Activated T-cell treated with anti-CD3 and anti-CD28 coated beads, Interleukin-2, amount 50 U/mL, for 72 hours (primary cell): ENCODE data around the gene RP2. TPM values are rescaled to one million over a fixed set of nuclear protein-coding genes. Genes with fewer than 3 reads are reported as not detected.
A peak's percentile ranks its signal among the peaks of the same experiment; 100 is the strongest.

Experiments
- ATAC-seq, 2 donors: fragments of 150-1000 bp; cut with Tn5 transposase; replicated peaks in 1 of 2; 2 replicates each; pipeline ENCODE4 v1.10.0; 2021; ENCODE audit warnings: moderate library complexity in 2 of 2, mild to moderate bottlenecking in 1 of 2
- DNase-seq, 2 donors: peaks; one replicate each; pipeline ENCODE4 v3.0.0; 2021 to 2022; ENCODE audit warnings: mixed read lengths in 1 of 2
- H3K27ac Mint-ChIP-seq: one replicate; pipeline ENCODE4 v1.8.0; 2022; ENCODE audit warnings: mild to moderate bottlenecking, moderate library complexity, mixed read lengths
- H3K27me3 Mint-ChIP-seq: one replicate; pipeline ENCODE4 v1.8.0; 2022; ENCODE audit warnings: low read depth, mixed read lengths
- H3K36me3 Mint-ChIP-seq, 2 donors: one replicate each; pipeline ENCODE4 v1.8.0; 2022; ENCODE audit warnings: mixed read lengths in 2 of 2, mild to moderate bottlenecking in 1 of 2; ENCODE audit not compliant: insufficient read depth in 2 of 2
- H3K4me1 Mint-ChIP-seq: one replicate; pipeline ENCODE4 v1.8.0; 2022; ENCODE audit warnings: low read depth, mixed read lengths
- H3K4me3 Mint-ChIP-seq, 2 donors: one replicate each; pipeline ENCODE4 v1.8.0; 2022; ENCODE audit warnings: mild to moderate bottlenecking in 2 of 2, mixed read lengths in 2 of 2, moderate library complexity in 2 of 2
- H3K9me3 Mint-ChIP-seq, 2 donors: one replicate each; pipeline ENCODE4 v1.8.0; 2022; ENCODE audit warnings: mixed read lengths in 2 of 2
- total RNA-seq, 2 donors: library from RNA; stranded (reverse); gene quantifications; one replicate each; pipeline ENCODE4 v1.2.3, GENCODE V29; 2022

The RP2 gene
- 1 to 10 TPM; 4.9 to 5.4 TPM for total RNA-seq

DNA sequence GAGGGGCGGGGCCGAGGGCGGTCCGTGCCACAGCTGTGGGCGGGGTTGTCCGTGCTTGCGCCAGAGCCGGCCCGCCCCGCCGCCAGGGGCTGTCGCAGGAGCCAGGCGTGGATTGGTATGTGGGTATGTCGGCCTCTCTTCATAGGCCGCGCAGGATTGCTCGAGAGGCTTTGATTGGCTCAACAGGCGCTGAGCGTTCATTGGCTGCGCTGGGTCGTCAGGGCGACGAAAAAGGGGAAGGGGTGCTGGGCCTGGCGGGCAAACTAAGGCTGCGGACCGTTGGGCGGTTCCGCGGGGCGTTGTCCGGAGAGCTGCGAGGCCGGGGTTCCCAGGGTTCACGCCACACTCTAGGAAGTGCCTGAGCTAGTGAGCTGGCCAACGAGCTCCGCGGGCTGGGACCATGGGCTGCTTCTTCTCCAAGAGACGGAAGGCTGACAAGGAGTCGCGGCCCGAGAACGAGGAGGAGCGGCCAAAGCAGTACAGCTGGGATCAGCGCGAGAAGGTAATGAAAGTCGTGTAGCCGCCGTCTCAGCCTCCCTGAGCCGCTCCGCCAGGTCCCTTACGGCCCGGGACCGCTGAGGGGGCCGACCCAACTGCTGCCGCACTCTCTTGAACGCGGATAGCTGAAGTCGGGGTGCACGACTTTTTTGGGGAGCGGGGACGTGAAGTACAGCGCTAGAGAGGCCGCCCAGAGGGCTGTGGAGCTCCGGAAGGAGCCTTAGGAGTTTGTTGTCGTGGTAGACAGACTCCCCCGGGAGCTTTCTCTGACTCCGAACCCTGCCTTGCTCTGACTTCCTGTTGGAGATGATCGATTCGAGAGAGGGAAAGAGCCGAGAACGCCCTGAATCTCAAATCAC lies at the start of gene RP2:
Gene RP2 (plus strand): TSS at position 343 of the 857 bp plus-strand sequence. CDS start 58 bp downstream, at position 401.
- peak within 1 kb of the TSS; percentile 92 for H3K27ac Mint-ChIP-seq
- no peaks in the 10 kb centered on the region for H3K27me3 Mint-ChIP-seq
- H3K9me3 Mint-ChIP-seq, result no peaks in the 10 kb centered on the region
- H3K36me3 Mint-ChIP-seq, result peaks cover 2 to 3% of the 10 kb centered on the region in 2 donors
- DNase-seq (peak; percentile 87 to 89), ATAC-seq (peak; percentile 94 to 97)
- H3K4me1 Mint-ChIP-seq, result peaks cover 5% of the 10 kb centered on the region
- H3K4me3 Mint-ChIP-seq, result peak within 1 kb of the TSS; percentile 94 to 98

DNA sequence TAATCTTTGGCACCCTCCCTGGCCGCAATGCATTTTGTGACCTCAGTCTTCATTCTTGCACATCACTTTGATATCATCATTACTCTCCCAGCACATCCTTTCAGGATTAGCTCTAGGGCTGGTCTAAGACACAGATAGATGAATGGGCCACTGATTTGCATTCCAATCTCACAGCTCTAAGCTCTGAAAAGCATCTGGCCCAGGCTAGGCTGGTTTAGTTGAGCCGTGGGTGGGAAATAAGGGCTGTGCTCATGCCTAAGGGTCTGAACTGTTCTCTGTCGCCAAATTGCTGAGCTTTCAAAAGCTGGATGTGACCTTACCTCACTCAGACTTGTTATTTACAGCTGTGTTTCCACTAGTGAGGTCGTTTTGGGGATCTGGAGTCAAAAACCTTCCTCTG lies 47.9 kb upstream of the RP2 start:
- Mint-ChIP-seq H3K4me1 (peaks cover 22% of the 10 kb centered on the region), H3K9me3 (no peaks in the 10 kb centered on the region), H3K36me3 (no peaks in the 10 kb centered on the region), H3K27me3 (peaks cover 6% of the 10 kb centered on the region), H3K27ac (no peak overlapping the region), H3K4me3 (no peak overlapping the region)
- no peak for ATAC-seq
- no peak for DNase-seq

DNA sequence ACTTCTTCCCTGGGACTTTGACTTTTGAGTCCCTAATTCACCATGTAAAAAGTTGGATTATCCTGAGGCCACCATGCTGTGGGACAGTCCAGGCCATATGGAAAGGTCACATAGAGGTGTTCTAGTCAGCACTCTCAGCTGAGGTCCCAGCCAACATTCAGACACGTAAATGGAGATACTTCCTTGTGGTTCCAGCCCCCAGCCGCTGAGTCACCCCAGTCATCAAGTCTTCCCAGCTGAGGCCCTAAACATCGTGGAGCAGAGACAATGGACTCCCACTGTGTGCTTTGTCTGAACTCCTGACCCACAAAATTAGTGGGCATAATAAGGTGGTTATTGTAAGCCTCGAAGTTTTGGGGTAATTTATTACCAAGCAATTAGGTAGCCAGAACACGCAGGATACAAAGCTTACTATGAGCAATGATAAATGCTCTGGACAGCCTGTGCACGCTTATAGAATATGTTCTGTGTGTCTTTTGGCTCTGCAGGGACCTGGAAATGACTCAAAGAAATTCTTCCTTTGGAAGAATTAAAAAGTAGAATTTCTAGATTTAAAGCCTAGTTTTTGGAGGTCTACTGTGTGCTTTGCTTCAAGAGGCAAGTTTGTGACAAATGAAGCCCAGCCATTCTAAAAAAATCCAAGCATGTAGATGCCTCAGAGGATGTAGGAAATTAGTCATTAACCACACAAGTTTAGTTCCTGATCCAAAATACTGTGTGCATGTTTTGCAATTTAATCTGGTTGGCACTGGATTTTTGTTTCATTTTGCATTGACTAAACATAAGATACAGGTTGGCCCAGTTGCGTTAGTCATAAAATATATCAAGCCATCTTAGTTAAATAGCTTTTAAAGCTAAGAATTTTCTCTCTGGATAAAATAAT lies 44.7 kb upstream of the RP2 start:
- H3K36me3 Mint-ChIP-seq, result no peaks in the 10 kb centered on the region
- H3K4me3 Mint-ChIP-seq, result peak overlapping the region; percentile 27 to 60
- H3K27ac Mint-ChIP-seq, result no peak overlapping the region
- no peaks in the 10 kb centered on the region for H3K9me3 Mint-ChIP-seq
- DNase-seq (peak; percentile 4 to 5), ATAC-seq (peak; percentile 78 to 83)
- peaks cover 22% of the 10 kb centered on the region for H3K4me1 Mint-ChIP-seq
- H3K27me3 Mint-ChIP-seq, result no peaks in the 10 kb centered on the region

DNA sequence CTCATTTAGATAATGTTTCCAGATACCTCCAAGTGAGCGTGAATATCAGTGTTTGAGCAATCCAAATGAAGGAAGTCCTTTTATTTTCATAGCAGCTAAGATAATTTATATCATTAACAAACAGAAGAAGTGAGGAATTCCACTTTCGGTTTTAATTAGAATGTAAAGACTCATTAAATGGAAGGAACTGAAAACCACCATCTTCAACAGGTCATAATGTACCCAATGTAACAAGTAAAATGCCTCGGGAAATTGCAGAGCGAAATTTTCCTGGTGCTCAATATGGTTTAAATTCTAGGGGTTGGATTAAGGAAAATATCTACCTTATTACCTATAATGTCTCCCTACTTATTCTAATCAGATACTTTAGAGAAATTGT lies 44.0 kb upstream of the RP2 start:
- Mint-ChIP-seq H3K4me1 (peaks cover 22% of the 10 kb centered on the region), H3K27me3 (no peaks in the 10 kb centered on the region), H3K27ac (no peak overlapping the region), H3K9me3 (no peaks in the 10 kb centered on the region), H3K36me3 (no peaks in the 10 kb centered on the region), H3K4me3 (peak overlapping the region in 1 of 2 donors; percentile 60)
- DNase-seq, result no peak
- no peak for ATAC-seq

DNA sequence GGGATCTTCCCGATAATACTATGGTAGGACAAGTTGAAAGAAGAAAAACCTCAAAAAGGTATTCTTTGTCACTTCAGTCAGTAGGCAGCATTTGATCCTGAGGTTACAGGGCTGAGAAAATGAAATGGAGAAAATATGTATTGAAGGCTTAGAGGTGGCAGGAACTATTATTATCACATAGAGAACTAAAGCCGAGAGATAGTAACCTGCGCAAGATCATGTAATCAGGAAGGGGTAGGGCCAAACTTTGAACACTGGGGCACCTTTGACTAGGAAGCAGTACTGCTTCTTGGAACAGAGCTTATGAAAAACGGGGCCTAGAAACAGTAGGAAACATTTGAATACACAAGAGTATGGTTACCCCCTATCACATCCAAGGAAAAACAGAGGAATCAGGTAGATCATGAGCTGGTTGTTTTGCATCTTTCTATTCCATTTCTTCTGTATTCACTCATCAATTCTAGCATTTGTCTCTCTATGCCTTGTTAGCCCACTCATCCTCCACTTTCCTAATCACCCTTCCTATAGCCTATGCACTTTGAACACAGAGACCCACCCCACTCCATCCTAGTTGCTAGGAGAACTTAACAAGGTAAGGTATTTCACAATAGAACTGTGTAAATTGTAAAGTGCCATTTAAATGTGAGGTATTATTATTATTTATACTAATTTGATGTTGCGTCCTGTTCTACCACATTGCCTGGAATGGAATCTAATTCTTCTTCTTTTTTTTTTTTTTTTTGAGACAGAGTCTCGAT lies 43.3 kb upstream of the RP2 start:
- H3K27ac Mint-ChIP-seq, result peak overlapping the region; percentile 50
- no peaks in the 10 kb centered on the region for H3K36me3 Mint-ChIP-seq
- H3K27me3 Mint-ChIP-seq, result no peaks in the 10 kb centered on the region
- peak overlapping the region in 1 of 2 donors; percentile 32 for H3K4me3 Mint-ChIP-seq
- H3K4me1 Mint-ChIP-seq, result peaks cover 22% of the 10 kb centered on the region
- no peak for DNase-seq
- no peak for ATAC-seq
- H3K9me3 Mint-ChIP-seq, result no peaks in the 10 kb centered on the region

DNA sequence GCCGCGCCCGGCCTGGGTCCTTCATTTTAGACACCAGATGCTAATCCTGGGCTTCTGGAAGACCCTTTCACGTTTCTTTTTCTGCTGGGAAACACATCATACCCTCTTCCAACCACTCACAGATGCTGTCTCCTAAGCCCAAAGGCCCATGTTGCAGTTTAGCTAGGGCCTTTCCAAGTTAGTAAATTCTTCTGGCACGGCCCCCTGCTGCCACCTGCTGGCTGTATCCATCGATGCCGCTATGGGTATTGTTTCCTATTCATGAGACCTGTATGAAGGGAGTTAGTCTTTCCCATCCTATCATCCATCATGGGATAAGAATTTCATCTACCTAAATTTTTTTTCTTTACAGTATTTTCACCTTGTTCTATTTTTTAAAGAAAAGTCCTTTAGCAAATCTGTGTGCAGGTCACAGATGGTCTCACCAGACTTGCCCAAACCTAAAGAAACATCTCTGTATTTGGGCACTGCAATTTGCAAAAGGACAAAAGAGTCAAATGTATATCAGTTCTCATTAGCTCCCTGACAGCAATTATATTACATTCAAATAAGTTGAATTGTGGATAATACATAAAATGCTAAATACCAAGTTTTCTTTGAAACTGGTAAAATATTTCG lies 40.2 kb upstream of the RP2 start:
- Mint-ChIP-seq H3K9me3 (no peaks in the 10 kb centered on the region), H3K27ac (no peak overlapping the region), H3K27me3 (peaks cover 6% of the 10 kb centered on the region), H3K36me3 (no peaks in the 10 kb centered on the region), H3K4me1 (peaks cover 22% of the 10 kb centered on the region), H3K4me3 (no peak overlapping the region)
- peak; percentile 70 to 75 for DNase-seq
- ATAC-seq, result peak; percentile 61

DNA sequence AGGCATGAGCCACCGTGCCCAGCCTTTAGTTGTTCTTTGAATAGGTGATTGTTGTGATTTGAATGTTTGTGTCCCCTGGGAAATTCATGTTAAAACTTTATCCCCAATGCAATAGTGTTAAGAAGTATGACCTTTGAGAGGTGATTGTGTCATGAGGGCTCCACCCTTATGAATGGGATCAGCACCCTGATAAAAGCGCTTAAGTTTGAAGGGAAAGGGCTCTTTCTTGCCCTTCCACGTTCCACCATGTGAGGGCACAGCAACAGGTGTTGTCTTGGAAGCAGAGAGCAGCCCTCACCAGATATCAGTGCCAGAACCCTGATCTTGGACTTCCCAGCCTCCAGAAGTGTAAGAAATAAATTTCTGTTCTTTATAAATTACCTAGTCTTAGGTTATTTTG lies 33.7 kb upstream of the RP2 start:
- Mint-ChIP-seq H3K36me3 (no peaks in the 10 kb centered on the region), H3K9me3 (no peaks in the 10 kb centered on the region), H3K4me3 (no peak overlapping the region), H3K27ac (no peak overlapping the region), H3K27me3 (peaks cover 12% of the 10 kb centered on the region), H3K4me1 (no peaks in the 10 kb centered on the region)
- no peak for ATAC-seq
- DNase-seq, result peak in 1 of 2 donors; percentile 2

DNA sequence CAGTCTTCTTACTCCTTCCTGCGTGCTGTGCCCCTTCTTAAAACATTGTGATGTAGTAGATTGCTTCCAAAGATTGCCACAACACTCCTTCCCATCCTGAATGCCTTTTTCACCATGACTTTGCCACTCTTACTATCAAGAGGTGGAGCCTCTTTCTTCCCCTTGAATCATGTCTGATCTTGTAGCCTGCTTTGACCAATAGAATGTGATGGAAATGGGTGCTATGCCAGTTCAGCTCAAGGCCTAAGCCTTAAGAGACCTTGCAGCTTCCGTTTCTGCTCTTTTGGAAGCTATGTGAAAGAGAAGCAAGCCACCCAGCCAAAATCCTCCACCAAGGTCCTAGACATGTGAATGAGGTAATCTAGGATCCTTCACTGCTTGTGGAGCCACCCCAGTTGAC lies 31.6 kb upstream of the RP2 start:
- no peak overlapping the region for H3K4me3 Mint-ChIP-seq
- ATAC-seq (no peak), DNase-seq (no peak)
- H3K27ac Mint-ChIP-seq, result no peak overlapping the region
- H3K9me3 Mint-ChIP-seq, result no peaks in the 10 kb centered on the region
- H3K36me3 Mint-ChIP-seq, result no peaks in the 10 kb centered on the region
- no peaks in the 10 kb centered on the region for H3K4me1 Mint-ChIP-seq
- peaks cover 33% of the 10 kb centered on the region for H3K27me3 Mint-ChIP-seq

DNA sequence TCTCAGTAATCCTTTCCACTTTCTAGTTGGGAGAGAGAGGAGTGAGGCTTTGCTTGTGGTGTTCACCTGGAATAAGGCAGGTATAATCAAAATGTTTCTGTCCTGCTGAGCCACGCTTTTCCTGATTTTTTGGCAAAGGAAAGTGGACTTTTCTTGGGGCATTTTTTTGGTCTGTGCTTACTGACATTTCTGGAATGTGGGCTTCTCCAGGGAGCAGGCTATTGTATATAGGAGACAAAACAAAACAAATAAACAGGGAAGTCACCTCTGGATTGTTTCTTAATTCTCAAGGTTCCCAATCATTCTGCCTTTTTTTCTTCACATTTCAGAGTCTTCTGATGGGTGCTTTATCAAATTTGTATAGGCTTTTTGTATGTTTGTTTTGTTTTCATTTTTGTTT lies 25.7 kb upstream of the RP2 start:
- Mint-ChIP-seq H3K4me1 (no peaks in the 10 kb centered on the region), H3K27me3 (peaks cover 44% of the 10 kb centered on the region), H3K4me3 (no peak overlapping the region), H3K36me3 (no peaks in the 10 kb centered on the region), H3K9me3 (no peaks in the 10 kb centered on the region), H3K27ac (no peak overlapping the region)
- ATAC-seq, result no peak
- DNase-seq, result no peak

DNA sequence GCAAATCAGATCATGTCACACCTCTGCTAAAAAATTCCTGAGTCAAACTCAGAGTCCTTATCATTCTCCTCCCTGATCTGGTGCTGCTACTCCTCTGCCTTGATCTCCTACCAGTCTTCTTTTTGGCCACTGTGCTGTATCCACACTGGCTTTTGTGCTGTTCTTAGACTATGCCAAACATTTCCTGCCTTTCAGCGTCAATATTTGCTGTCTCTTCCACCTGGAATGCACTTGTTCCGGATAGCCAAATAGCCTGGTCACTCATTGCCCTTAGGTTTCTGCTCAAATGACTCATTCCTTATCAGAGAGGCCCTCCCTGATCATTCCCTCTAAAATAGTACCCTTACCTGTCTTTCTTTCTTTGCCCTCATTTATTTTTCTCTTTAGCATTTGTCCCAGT lies 24.4 kb upstream of the RP2 start:
- H3K36me3 Mint-ChIP-seq, result no peaks in the 10 kb centered on the region
- DNase-seq (no peak), ATAC-seq (no peak)
- H3K27ac Mint-ChIP-seq, result no peak overlapping the region
- H3K27me3 Mint-ChIP-seq, result peaks cover 44% of the 10 kb centered on the region
- H3K4me1 Mint-ChIP-seq, result no peaks in the 10 kb centered on the region
- H3K4me3 Mint-ChIP-seq, result no peak overlapping the region
- H3K9me3 Mint-ChIP-seq, result no peaks in the 10 kb centered on the region

DNA sequence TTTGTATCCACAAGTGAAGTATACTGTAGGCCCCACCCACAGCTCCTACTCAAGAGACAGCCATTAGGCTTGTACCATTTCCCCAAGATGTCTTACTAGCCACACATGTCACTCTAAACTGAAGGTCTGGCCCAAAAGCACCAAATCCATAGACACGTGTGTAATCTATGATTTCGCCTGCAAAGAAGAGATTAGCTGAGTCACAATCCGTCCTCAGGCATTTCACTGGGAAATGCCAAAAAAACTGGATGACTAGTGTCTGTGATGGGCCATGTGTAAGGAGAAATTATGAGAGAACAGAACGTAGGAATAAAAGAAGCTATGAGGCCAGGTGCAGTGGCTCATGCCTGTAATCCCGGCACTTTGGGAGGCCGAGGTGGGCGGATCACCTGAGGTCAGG lies 21.9 kb upstream of the RP2 start:
- no peak overlapping the region for H3K27ac Mint-ChIP-seq
- no peak overlapping the region for H3K4me3 Mint-ChIP-seq
- no peaks in the 10 kb centered on the region for H3K4me1 Mint-ChIP-seq
- ATAC-seq (no peak), DNase-seq (no peak)
- H3K9me3 Mint-ChIP-seq, result no peaks in the 10 kb centered on the region
- no peaks in the 10 kb centered on the region for H3K36me3 Mint-ChIP-seq
- peaks cover 25% of the 10 kb centered on the region for H3K27me3 Mint-ChIP-seq

DNA sequence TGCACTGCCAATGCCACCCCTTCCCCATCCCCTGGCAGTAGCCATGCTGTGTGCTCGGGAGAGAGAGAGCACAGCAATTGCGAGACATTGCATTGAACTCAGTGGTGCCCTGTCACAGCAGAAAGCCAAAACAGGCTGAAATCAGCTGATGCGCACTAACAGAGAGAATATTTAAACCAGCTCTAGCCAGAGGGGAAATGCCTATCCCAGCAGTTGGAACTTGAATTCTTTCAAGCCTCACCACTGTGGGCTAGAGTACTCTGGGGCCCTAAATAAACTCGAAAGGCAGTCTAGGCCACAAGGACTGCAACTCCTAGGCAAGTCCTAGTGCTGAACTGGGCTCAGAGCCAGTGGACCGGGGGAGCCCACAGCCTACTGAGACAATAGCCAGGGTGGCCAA lies 17.7 kb upstream of the RP2 start:
- DNase-seq (no peak), ATAC-seq (no peak)
- no peaks in the 10 kb centered on the region for H3K27me3 Mint-ChIP-seq
- H3K27ac Mint-ChIP-seq, result no peak overlapping the region
- H3K9me3 Mint-ChIP-seq, result peaks cover 0 to 3% of the 10 kb centered on the region in 2 donors
- H3K4me1 Mint-ChIP-seq, result no peaks in the 10 kb centered on the region
- H3K36me3 Mint-ChIP-seq, result peaks cover 0 to 2% of the 10 kb centered on the region in 2 donors
- no peak overlapping the region for H3K4me3 Mint-ChIP-seq
